Thyroid gland (tissue), 4 donors: ENCODE measurements around the gene DICER1.

Experiments used
- CTCF ChIP-seq, 6 experiments: fragments of 200-600 bp in 3 of 6; fragments of 450-650 bp in 3 of 6; sonication (generic) in 3 of 6; IDR thresholded peaks; one replicate each; pipeline ENCODE4 v1.5.1; 2016 to 2019; ENCODE audit warnings: antibody characterized with exemption in 6 of 6, mild to moderate bottlenecking in 2 of 6, inconsistent platforms in 1 of 6, moderate library complexity in 1 of 6
- POLR2A ChIP-seq, 2 donors: fragments of 450-650 bp; IDR thresholded peaks; one replicate each; pipeline ENCODE4 v1.6.1; 2017; ENCODE audit warnings: antibody characterized with exemption in 2 of 2, mild to moderate bottlenecking in 2 of 2, moderate library complexity in 1 of 2

GRCh38 chr14:95132760-95133159, 24.6 kb downstream of the DICER1 start:
- TF ChIP-seq POLR2A (IDR thresholded peaks at IDR 0.05), result no peak
- TF ChIP-seq CTCF (IDR thresholded peaks at IDR 0.05), result no peak
